Heart right ventricle (tissue), 16 donors: ENCODE measurements around the gene OLR1. TPM values are rescaled to one million over a fixed set of nuclear protein-coding genes. Genes with fewer than 3 reads are reported as not detected.

ENCODE experiments used
- ATAC-seq, 8 donors: fragments of 200-7000 bp; cut with Tn5 transposase; one replicate each; pipeline ENCODE4 v1.9.1; 2020; ENCODE audit warnings: mild to moderate bottlenecking in 8 of 8, moderate library complexity in 8 of 8, moderate number of reproducible peaks in 1 of 8
- DNase-seq, 2 donors: peaks; one replicate each; pipeline ENCODE4 v3.0.0-alpha.2; 2020
- H3K27ac ChIP-seq, 10 donors: fragments of 200-600 bp; sonication (generic) in 2 of 10; one replicate each; pipeline versions ENCODE4 v1.5.0 to v1.8.0; 2020 to 2022; ENCODE audit warnings: mild to moderate bottlenecking in 3 of 10
- H3K27me3 ChIP-seq, 7 donors: fragments of 200-600 bp; one replicate each; pipeline ENCODE4 v1.8.0; 2021 to 2022; ENCODE audit warnings: mild to moderate bottlenecking in 2 of 7
- H3K36me3 ChIP-seq, 9 donors: fragments of 200-600 bp; sonication (generic) in 1 of 9; one replicate each; pipeline versions ENCODE4 v1.5.0 to v1.8.0; 2020 to 2022; ENCODE audit warnings: mild to moderate bottlenecking in 2 of 9
- H3K4me1 ChIP-seq, 9 donors: fragments of 200-600 bp; sonication (generic) in 1 of 9; one replicate each; pipeline versions ENCODE4 v1.5.0 to v1.8.0; 2020 to 2022; ENCODE audit warnings: mild to moderate bottlenecking in 4 of 9
- H3K4me3 ChIP-seq, 10 donors: fragments of 200-600 bp; sonication (generic) in 2 of 10; one replicate each; pipeline versions ENCODE4 v1.5.0 to v1.8.0; 2020 to 2022; ENCODE audit warnings: mild to moderate bottlenecking in 7 of 10, moderate library complexity in 2 of 10
- H3K9me3 ChIP-seq, 11 donors: fragments of 200-600 bp in 10 of 11; sonication (generic) in 2 of 11; one replicate each; pipeline versions ENCODE4 v1.5.0 to v1.8.0; 2013 to 2022; ENCODE audit warnings: mild to moderate bottlenecking in 2 of 11, control low read depth in 1 of 11, moderate library complexity in 1 of 11
- WGBS, 2 donors: extraction: QIAGEN DNeasy Blood & Tissue Kit; methylation state at CpG; one replicate each; pipeline ENCODE4 v1.1.7; 2013; ENCODE audit warnings: inconsistent platforms in 1 of 2; 5-methylcytosine and 5-hydroxymethylcytosine counted together
- intact Hi-C, 10 donors: fragments of 100-400 bp; cut with DNase I; formaldehyde crosslinking; loops; one replicate each; pipeline versions ENCODE4 v1.11.1 to v1.14.2; 2022
- polyA plus RNA-seq, 2 donors: library from polyadenylated mRNA; stranded (reverse); fragments of 200-250 nt; gene quantifications; one replicate each; pipeline ENCODE4 v1.2.3, GENCODE V29; 2013
- total RNA-seq, 10 donors: library from RNA; stranded (reverse); fragmentation: NEBNext Ultra II Directional in 3 of 10; extraction: Animal tissue kit (Norgen Biotek cat#: 25700) in 3 of 10; gene quantifications; one replicate each; pipeline versions ENCODE4 v1.2.1 to v1.2.4, GENCODE V29; 2021 to 2023
- TF ChIP-seq, protein P1 (sequence below), 9 donors: fragments of 200-600 bp; sonication (generic) in 2 of 9; IDR thresholded peaks; one replicate each; pipeline versions ENCODE4 v1.5.0 to v1.8.0; 2021 to 2022; ENCODE audit warnings: antibody characterized with exemption in 9 of 9, mild to moderate bottlenecking in 5 of 9, moderate library complexity in 1 of 9
- donor health status: Arrhythmogenic right ventricular cardiomyopathy.
- donor health status: ischemic (EF 13 %, LVEDD 7.1; RV severe dilation, severe dysfunction).
- donor health status: healthy with polysubstance abuse.
- donor health status: DM: no; HTN: yes; CAD: no.
- donor health status: DM: no; HTN: no; CAD: no.
- donor health status: ischemic (EF 25% LVEDD 6.9; RV normal size, moderate dysfunction).
- donor health status: ischemic (EF 25% LVEDD 5.7; RV mildly dilated, moderate dysfunction).
- donor health status: healthy.
- donor health status: DM: yes; HTN: yes; CAD: no.
- donor health status: Ischemic cardiomyopathy.
- donor health status: ischemic (EF 35%, LVEDD 5.7; RV mildly dilated, moderate dysfunction).
- donor health status: nonischemic (EF 11% LVEDD 7.7; RV severe dilation, severe dysfunction).
- donor health status: DM: yes; HTN: yes; CAD: no.
- donor health status: PGD.
- donor health status: ischemic (EF 29% LVEDD 5.4; RV normal size, mild dysfunction).
- donor health status: nonischemic (EF 23%, LVEDD 6.1; RV moderate dilation, normal function).

Gene OLR1
- total and polyA plus RNA-seq, 12 donors: 0.07 to 2.2 (median 0.49) TPM; not detected in 2

DNA sequence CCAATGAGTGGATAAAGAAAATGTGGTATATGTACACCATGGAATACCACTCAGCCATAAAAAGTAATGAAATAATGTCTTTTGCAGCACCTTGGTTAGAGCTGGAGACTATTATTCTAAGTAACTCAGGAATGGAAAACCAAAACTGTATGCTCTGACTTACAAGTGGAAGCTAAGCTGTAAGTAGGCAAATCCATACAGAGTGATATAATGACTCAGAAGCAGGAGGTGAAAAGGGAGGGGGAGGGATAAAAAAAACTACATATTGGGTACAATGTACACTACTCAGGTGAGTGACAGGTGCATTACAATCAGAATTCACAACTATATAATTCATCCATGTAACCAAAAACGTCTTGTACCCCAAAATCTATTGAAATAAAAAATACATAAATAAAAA is 58.0 kb downstream of the OLR1 start:
- ATAC-seq (no peak), DNase-seq (no peak)
- H3K27ac ChIP-seq: no peak overlapping the region
- peaks cover 0 to 20% (median 0%) of the 10 kb centered on the region in 9 donors for H3K36me3 ChIP-seq
- peaks cover 0 to 7% (median 0%) of the 10 kb centered on the region in 11 donors for H3K9me3 ChIP-seq
- intact Hi-C loops: no loop called here
- TF ChIP-seq, protein P1, sequence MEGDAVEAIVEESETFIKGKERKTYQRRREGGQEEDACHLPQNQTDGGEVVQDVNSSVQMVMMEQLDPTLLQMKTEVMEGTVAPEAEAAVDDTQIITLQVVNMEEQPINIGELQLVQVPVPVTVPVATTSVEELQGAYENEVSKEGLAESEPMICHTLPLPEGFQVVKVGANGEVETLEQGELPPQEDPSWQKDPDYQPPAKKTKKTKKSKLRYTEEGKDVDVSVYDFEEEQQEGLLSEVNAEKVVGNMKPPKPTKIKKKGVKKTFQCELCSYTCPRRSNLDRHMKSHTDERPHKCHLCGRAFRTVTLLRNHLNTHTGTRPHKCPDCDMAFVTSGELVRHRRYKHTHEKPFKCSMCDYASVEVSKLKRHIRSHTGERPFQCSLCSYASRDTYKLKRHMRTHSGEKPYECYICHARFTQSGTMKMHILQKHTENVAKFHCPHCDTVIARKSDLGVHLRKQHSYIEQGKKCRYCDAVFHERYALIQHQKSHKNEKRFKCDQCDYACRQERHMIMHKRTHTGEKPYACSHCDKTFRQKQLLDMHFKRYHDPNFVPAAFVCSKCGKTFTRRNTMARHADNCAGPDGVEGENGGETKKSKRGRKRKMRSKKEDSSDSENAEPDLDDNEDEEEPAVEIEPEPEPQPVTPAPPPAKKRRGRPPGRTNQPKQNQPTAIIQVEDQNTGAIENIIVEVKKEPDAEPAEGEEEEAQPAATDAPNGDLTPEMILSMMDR (IDR thresholded peaks at IDR 0.05): no peak
- no peak overlapping the region for H3K4me3 ChIP-seq
- WGBS, 2 donors: 54 to 62% methylated on average over 1 of the region's 1 CpG
- no peaks in the 10 kb centered on the region for H3K4me1 ChIP-seq
- H3K27me3 ChIP-seq: no peaks in the 10 kb centered on the region

DNA sequence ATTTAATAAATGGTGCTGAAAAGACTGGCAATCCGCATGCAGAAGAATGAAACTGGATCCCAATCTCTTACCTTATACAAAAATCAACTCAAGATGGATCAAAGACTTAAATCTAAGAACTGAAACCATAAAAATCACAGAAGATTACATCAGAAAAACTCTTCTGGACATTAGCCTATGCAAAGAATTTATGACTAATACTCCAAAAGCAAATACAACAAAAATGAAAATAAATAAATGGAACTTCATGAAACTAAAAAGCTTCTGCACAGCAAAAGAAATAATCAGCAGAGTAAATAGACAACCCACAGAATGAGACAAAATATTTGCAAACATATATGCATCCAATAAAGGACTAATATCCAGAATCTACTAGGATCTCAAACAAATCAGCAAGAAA is 58.9 kb downstream of the OLR1 start:
- no peak overlapping the region for H3K4me3 ChIP-seq
- peaks cover 0 to 7% (median 0%) of the 10 kb centered on the region in 11 donors for H3K9me3 ChIP-seq
- ATAC-seq: no peak
- H3K4me1 ChIP-seq: no peaks in the 10 kb centered on the region
- TF ChIP-seq, protein P1 (IDR thresholded peaks at IDR 0.05): no peak
- 96 to 97% methylated on average over 1 of the region's 1 CpG for WGBS, 2 donors
- H3K27ac ChIP-seq: no peak overlapping the region
- H3K36me3 ChIP-seq: peaks cover 0 to 15% (median 0%) of the 10 kb centered on the region in 9 donors
- no peak for DNase-seq
- no peaks in the 10 kb centered on the region for H3K27me3 ChIP-seq
- intact Hi-C loops: no loop called here

DNA sequence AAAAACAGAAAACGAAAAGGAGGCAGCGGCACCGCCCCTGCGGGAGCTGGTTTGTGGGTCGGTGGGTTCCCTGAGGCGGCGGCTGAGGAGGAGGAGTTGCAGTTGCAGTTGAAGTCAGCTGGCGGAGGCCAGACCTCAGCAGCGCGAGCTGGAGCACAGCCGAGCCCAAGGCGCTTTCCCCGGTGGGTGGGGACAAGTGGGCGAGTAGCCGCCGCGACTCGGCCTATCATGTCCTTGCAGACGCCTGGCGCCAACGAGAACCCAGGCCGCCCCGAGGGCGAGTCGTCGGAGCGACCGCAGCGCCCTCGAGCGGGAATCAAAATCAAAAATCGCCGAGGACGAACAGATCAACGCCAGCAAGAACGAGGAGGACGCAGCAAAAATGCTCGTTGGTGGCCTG is 60.5 kb downstream of the OLR1 start:
- H3K4me1 ChIP-seq: no peaks in the 10 kb centered on the region
- DNase-seq (no peak), ATAC-seq (no peak)
- peaks cover 0 to under 1% (median 0%) of the 10 kb centered on the region in 9 donors for H3K36me3 ChIP-seq
- TF ChIP-seq, protein P1 (IDR thresholded peaks at IDR 0.05): no peak
- WGBS, 2 donors: 86 to 87% methylated on average over 38 of the region's 38 CpGs
- H3K27me3 ChIP-seq: no peaks in the 10 kb centered on the region
- H3K27ac ChIP-seq: no peak overlapping the region
- intact Hi-C loops: no loop called here
- peaks cover 0 to 7% (median 0%) of the 10 kb centered on the region in 11 donors for H3K9me3 ChIP-seq
- H3K4me3 ChIP-seq: no peak overlapping the region

DNA sequence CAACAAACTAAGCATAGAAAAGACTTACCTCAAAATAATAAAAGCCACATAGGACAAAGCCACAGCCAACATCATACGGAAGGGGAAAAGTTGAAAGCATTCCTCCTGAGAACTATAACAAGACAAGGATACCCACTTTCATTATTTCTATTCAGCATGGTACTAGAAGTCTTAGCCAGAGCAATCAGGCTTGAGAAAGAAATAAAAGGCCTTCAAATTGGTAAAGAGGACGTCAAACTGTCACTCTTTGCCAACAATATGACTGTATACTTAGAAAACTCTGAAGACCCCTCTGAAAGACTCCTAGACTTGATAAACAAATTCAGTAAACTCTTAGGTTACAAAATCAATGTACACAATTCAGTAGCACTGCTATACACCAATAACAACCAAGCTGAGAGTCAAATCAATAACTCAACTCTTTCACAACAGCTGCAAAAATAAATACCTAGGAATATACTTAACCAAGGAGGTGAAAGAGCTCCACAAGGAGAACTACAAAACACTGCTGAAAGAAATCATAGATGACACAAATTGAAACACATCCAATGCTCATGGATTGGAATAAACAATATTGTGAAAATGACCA is 61.6 kb downstream of the OLR1 start:
- Histone ChIP-seq H3K36me3 (no peaks in the 10 kb centered on the region), H3K4me3 (no peak overlapping the region), H3K27me3 (no peaks in the 10 kb centered on the region), H3K27ac (no peak overlapping the region), H3K9me3 (peaks cover 0 to 7% (median 0%) of the 10 kb centered on the region in 11 donors), H3K4me1 (no peaks in the 10 kb centered on the region)
- WGBS, 2 donors: 91 to 94% methylated on average over 2 of the region's 2 CpGs
- TF ChIP-seq, protein P1 (IDR thresholded peaks at IDR 0.05): no peak
- intact Hi-C loops: no loop called here
- DNase-seq (no peak), ATAC-seq (no peak)

Other genes with a start within 250 kb of the OLR1 start
- not detected for gene CLEC2A, start 239.8 kb downstream of the OLR1 start, total RNA-seq
- gene CLEC2A, start 239.8 kb downstream of the OLR1 start, polyA plus RNA-seq: not detected
- gene CLEC12A, start 200.7 kb downstream of the OLR1 start, total RNA-seq: 1 to 10 TPM in 4 of 10 donors, under 1 TPM in 5, not detected in 1; 0.20 to 8.9 (median 0.85) TPM
- gene CLEC12A, start 200.7 kb downstream of the OLR1 start, polyA plus RNA-seq: under 1 TPM; 0.66 to 0.94 TPM
- not detected for gene CLEC1B, start 173.0 kb downstream of the OLR1 start, total RNA-seq
- gene CLEC1B, start 173.0 kb downstream of the OLR1 start, polyA plus RNA-seq: under 1 TPM in 1 of 2 donors, not detected in 1; 0.04 TPM
- gene CLEC12B, start 161.5 kb downstream of the OLR1 start, total RNA-seq: under 1 TPM in 1 of 10 donors, not detected in 9; 0.81 TPM
- not detected for gene CLEC12B, start 161.5 kb downstream of the OLR1 start, polyA plus RNA-seq
- under 1 TPM in 3 of 10 donors, not detected in 7; 0.15 to 0.37 (median 0.22) TPM for gene CLEC9A, start 141.4 kb downstream of the OLR1 start, total RNA-seq
- gene CLEC9A, start 141.4 kb downstream of the OLR1 start, polyA plus RNA-seq: under 1 TPM in 1 of 2 donors, not detected in 1; 0.04 TPM
- 1 to 10 TPM; 1.2 to 6.6 (median 2.7) TPM for gene CLEC1A, start 73.1 kb downstream of the OLR1 start, total RNA-seq
- gene CLEC1A, start 73.1 kb downstream of the OLR1 start, polyA plus RNA-seq: 1 to 10 TPM; 4.3 to 4.8 TPM
- gene CLEC7A, start 41.9 kb downstream of the OLR1 start, total RNA-seq: 10 to 100 TPM in 1 of 10 donors, 1 to 10 TPM in 7, under 1 TPM in 2; 0.94 to 15.2 (median 1.8) TPM
- 1 to 10 TPM; 1.0 to 1.9 TPM for gene CLEC7A, start 41.9 kb downstream of the OLR1 start, polyA plus RNA-seq
- not detected for gene TMEM52B, start 6.9 kb upstream of the OLR1 start, total RNA-seq
- gene TMEM52B, start 6.9 kb upstream of the OLR1 start, polyA plus RNA-seq: under 1 TPM in 1 of 2 donors, not detected in 1; 0.03 TPM
- gene GABARAPL1, start 40.7 kb upstream of the OLR1 start, total RNA-seq: 100 to 1,000 TPM; 285 to 512 (median 413) TPM
- 100 to 1,000 TPM; 111 to 177 TPM for gene GABARAPL1, start 40.7 kb upstream of the OLR1 start, polyA plus RNA-seq
- gene KLRD1, start 135.7 kb upstream of the OLR1 start, total RNA-seq: 1 to 10 TPM in 8 of 10 donors, under 1 TPM in 2; 0.81 to 5.7 (median 1.2) TPM
- under 1 TPM; 0.22 to 0.59 TPM for gene KLRD1, start 135.7 kb upstream of the OLR1 start, polyA plus RNA-seq
- 1 to 10 TPM in 2 of 10 donors, under 1 TPM in 7, not detected in 1; 0.15 to 5.2 (median 0.57) TPM for gene KLRK1, start 217.9 kb upstream of the OLR1 start, total RNA-seq
- 1 to 10 TPM in 1 of 2 donors, under 1 TPM in 1; 0.49 to 1.5 TPM for gene KLRK1, start 217.9 kb upstream of the OLR1 start, polyA plus RNA-seq
- gene KLRC4, start 237.6 kb upstream of the OLR1 start, total RNA-seq: under 1 TPM in 2 of 10 donors, not detected in 8; 0.67 to 0.90 TPM
- not detected for gene KLRC4, start 237.6 kb upstream of the OLR1 start, polyA plus RNA-seq
- under 1 TPM in 1 of 10 donors, not detected in 9; 0.62 TPM for gene KLRC3, start 248.5 kb upstream of the OLR1 start, total RNA-seq
- under 1 TPM in 1 of 2 donors, not detected in 1; 0.07 TPM for gene KLRC3, start 248.5 kb upstream of the OLR1 start, polyA plus RNA-seq